NCI-H510A (cell line): ENCODE data around the gene SH3PXD2A.

Experiments used
- DNase-seq: peaks from one replicate; lab custom pipeline; 2025; lab: John Stamatoyannopoulos, UW

SH3PXD2A gene

GRCh38 chr10:103724074-103724473 is 131.3 kb downstream of the SH3PXD2A start:
- no peak for DNase-seq

- DNase-seq = no peak
Observed at GRCh38 chr10:103723557-103723956, 131.8 kb downstream of the SH3PXD2A start.

- DNase-seq = no peak
Observed at GRCh38 chr10:103722632-103723031, 132.7 kb downstream of the SH3PXD2A start.

- peak; percentile 71 for DNase-seq
Observed at GRCh38 chr10:103720964-103721335, 134.4 kb downstream of the SH3PXD2A start.

- DNase-seq = no peak
Observed at GRCh38 chr10:103720328-103720963, 134.9 kb downstream of the SH3PXD2A start.

GRCh38 chr10:103719036-103719435 is 136.3 kb downstream of the SH3PXD2A start:
- no peak for DNase-seq

GRCh38 chr10:103718247-103718620 is 137.1 kb downstream of the SH3PXD2A start:
- no peak for DNase-seq

- DNase-seq = no peak
Observed at GRCh38 chr10:103717341-103718246, 137.8 kb downstream of the SH3PXD2A start.

- DNase-seq = no peak
Observed at GRCh38 chr10:103716206-103717160, 138.9 kb downstream of the SH3PXD2A start.

GRCh38 chr10:103715430-103715829 is 139.9 kb downstream of the SH3PXD2A start:
- no peak for DNase-seq

- DNase-seq = no peak
Observed at GRCh38 chr10:103714232-103714891, 141.0 kb downstream of the SH3PXD2A start.

GRCh38 chr10:103713676-103714075 is 141.7 kb downstream of the SH3PXD2A start:
- no peak for DNase-seq

- peak; percentile 29 for DNase-seq
Observed at GRCh38 chr10:103712898-103713498, 142.4 kb downstream of the SH3PXD2A start.

- DNase-seq = no peak
Observed at GRCh38 chr10:103712146-103712545, 143.2 kb downstream of the SH3PXD2A start.

- DNase-seq = no peak
Observed at GRCh38 chr10:103711351-103711994, 143.9 kb downstream of the SH3PXD2A start.

- no peak for DNase-seq
Observed at GRCh38 chr10:103710490-103710889, 144.9 kb downstream of the SH3PXD2A start.

- DNase-seq = no peak
Observed at GRCh38 chr10:103709341-103709920, 145.9 kb downstream of the SH3PXD2A start.

GRCh38 chr10:103708627-103709288 is 146.6 kb downstream of the SH3PXD2A start:
- DNase-seq = no peak

GRCh38 chr10:103707956-103708626 is 147.3 kb downstream of the SH3PXD2A start:
- no peak for DNase-seq
